Activated CD4-positive, CD25-positive, alpha-beta regulatory T cell (primary cell): ENCODE results near the gene ITPR2.
"Not testable (repeated sequence)": the region's sequence is repeated elsewhere in the genome, so short reads cannot be mapped to it uniquely, and the experiment has no call there.

Experiments
- DNase-seq, 4 experiments: peaks; one replicate each; lab custom pipeline; 2025; lab: John Stamatoyannopoulos, UW

ITPR2 gene

GRCh38 chr12:26729137-26729671 is 103.8 kb downstream of the ITPR2 start:
- DNase-seq: not testable (repeated sequence)

DNA sequence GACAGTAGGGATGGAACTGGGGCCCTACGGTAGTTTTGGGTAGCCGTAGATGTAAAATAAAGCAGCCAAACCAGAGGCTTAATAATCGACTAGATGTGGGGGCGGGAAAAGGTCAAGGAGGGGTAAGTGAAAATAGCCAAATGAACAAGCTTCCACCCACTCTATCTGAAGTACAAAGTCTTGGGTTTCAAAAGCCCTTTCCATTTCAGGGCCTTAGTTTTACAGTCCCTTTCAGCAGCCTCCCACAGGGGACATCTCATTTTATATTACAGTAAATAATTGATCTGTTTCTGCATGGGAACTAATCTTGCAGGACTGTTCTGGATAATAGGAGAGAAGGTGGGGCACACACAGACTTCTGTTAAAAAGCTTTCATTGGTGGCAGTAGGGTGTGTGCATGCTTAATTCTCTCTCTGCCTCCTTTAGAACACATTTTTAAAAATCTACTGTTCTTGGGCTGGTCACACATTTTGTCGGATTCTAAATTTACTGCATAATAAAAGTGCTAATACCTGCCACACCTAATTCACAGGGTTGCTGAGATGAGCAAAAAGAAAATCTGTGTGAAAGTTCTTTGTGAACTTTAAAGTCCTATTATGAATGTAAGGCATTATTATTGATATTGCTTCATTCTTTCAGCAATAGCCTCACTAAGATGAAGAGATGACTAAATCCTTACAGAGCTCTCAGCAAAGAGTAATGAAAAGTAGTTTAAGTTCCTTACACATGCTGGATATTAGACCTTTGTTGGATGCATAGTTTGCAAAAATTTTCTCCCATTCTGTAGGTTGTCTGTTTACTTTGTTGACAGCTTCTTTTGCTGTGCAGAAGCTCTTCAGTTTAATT is 104.6 kb downstream of the ITPR2 start:
- no peak for DNase-seq

GRCh38 chr12:26727482-26728204 is 105.4 kb downstream of the ITPR2 start:
- DNase-seq: no peak

- no peak for DNase-seq
Observed at GRCh38 chr12:26726956-26727355, 106.0 kb downstream of the ITPR2 start.

DNA sequence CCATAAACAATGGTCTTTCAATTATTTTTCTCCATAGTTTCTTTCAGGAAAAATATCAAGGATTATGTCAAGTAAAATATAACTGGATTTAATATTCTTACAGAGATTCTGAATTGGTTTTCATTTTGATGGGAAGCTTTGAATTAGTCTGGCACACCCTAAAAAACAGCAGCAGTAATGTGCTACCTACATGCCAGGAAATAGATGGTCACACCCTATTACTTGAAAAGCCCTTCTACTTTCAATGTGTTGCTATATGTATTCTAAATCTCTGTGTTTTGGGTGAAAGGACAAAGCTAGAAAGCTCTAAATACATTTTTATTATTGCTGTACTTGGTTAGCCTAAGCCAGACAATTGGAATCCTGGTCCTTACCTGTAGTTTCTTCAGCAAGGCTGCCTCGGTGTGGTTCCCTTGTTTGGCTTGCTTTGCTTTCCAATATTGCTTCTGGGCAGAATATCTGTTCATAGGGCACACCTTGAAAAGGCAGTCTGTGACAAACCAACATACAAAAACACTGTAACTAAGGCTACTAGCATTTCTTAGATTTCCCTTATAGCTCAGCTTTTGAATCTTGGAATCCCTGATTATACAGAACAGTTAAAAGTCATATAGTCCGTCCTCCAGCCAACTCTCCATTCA is 107.6 kb downstream of the ITPR2 start:
- DNase-seq: no peak

DNA sequence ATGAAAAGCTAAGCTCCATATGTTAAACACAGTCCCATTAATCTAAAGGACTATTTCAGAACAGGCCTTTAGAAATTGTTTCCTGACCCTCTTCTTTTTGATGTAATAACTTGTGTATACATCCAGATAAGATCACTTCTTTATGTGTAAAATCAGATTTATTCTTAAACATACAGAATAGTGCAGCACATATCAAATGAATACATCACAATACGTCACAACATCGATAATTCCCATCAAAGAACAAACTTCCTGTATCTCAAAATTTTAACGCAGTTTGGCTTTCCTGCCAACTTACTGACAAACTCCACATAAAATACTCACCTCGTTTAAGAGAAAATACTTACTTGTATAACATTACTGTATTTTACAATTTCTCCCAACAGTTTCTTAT is 108.7 kb downstream of the ITPR2 start:
- DNase-seq: no peak

- DNase-seq: no peak
Observed at GRCh38 chr12:26723379-26724308, 109.3 kb downstream of the ITPR2 start.

DNA sequence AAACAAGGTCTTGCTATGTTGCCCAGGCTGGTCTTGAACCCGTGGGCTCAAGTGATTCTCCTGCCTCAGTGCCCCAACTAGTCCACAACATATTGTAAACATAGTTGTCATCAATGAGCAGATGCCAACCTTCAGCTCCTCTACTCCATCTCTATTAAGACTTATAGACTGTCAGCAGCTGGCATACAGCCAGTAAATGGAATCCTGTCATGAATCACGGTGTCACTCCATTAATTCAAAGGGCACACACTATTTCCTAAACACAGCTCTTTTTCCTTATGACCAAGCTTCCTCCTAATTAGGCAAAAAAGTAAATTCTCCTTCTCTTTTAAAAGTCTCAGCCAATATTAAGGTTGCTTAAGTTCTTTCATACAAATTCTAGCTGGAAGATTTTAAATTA is 111.2 kb downstream of the ITPR2 start:
- no peak for DNase-seq

DNA sequence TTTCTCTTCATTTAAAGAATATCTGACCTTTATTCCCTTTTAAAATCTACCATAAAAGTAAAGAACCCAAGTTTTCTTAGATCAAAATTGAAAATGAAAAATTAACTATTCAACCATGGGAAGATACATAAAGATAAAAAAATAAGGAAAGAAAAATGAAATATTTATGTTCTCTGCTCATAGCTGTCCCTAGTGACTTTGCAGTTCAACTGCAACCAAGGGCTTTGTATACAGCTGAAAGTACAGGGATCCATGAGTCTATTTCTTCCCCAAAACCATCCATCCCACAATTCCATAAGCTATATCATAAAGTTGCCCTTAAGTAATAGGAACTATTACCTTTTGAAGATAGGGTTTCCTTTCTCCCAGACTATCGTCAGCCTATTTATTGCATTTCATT is 113.1 kb downstream of the ITPR2 start:
- DNase-seq: no peak

GRCh38 chr12:26717757-26718156 is 115.2 kb downstream of the ITPR2 start:
- no peak for DNase-seq

GRCh38 chr12:26715232-26715631 is 117.8 kb downstream of the ITPR2 start:
- no peak for DNase-seq

DNA sequence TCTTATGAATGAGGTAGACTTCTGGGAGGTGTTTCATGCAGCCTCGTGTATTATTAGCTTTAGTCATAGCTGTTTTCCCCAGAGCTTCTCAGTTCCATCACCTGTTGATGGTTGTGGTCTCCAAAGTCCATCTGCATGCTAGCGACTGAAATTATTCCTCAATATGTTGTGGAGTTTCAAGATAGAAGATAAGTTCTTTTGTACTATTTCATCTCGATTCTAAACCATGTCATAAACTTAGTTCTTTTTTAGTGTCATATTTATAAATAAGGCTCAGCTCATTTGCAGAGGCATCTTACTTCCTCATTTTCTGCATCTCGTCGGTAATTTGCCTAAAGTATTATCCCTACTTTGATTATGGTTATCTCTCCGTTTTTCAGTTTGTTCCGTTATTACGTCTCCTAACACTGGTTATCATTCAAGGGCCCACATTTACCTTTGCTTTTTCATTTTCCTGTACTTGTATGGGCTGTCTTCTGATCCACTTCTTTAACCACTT is 119.1 kb downstream of the ITPR2 start:
- DNase-seq: no peak

DNA sequence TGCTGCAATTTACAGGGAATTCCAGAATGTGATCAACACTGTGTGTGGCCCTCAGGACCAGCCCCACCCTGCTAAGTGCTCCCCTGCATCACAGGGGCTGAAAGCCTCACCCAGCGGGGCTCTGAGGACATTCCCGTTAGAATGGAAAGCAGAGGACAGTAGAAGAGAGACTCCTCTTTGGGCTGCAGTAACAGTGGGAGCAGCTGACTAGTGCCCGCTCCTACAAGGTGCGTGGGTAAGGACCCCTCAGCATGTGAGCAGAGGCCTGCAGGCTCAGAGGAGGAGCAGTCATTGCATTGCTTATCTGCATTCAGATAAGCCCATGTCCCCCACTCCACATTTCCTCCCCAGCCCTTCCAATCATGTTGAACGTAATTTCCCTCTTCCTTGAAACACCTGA is 120.1 kb downstream of the ITPR2 start:
- DNase-seq: no peak

- DNase-seq: no peak
Observed at GRCh38 chr12:26711569-26711968, 121.4 kb downstream of the ITPR2 start.

DNA sequence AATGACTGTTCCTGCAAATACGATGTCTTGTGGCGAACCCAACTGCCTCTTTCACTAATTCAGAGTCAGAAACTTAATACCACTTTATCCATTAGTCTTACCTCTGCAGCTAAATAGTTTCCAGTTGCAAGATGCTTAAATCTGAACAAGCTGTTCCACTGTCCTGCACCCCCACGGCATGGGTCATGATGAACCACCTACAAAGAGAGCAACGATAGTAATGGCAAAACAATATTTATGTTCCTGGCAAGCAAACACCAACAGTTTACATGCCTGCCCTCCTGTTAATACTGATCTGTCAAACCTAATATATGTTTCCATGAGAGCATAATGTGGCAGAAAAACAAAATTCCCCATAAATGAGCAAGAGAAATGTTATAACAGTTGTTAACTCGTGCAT is 121.9 kb downstream of the ITPR2 start:
- no peak for DNase-seq

GRCh38 chr12:26705851-26706250 is 127.1 kb downstream of the ITPR2 start:
- DNase-seq: no peak

- DNase-seq: no peak
Observed at GRCh38 chr12:26704684-26705460, 128.1 kb downstream of the ITPR2 start.

- DNase-seq: no peak
Observed at GRCh38 chr12:26704214-26704613, 128.8 kb downstream of the ITPR2 start.

- no peak for DNase-seq
Observed at GRCh38 chr12:26702741-26703140, 130.3 kb downstream of the ITPR2 start.

- no peak for DNase-seq
Observed at GRCh38 chr12:26701604-26702215, 131.3 kb downstream of the ITPR2 start.
